Nephron progenitor cell (in vitro differentiated cells): ENCODE measurements around the gene NBR1.
"Not testable (repeated sequence)": the region's sequence is repeated elsewhere in the genome, so short reads cannot be mapped to it uniquely, and the experiment has no call there.

Experiments used
- DNase-seq: peaks from one replicate; pipeline ENCODE4 v3.0.0; 2021
- H3K27ac Mint-ChIP-seq: 2 replicates; pipeline ENCODE4 v1.8.0; 2021; ENCODE audit warnings: mild to moderate bottlenecking, moderate library complexity, mixed read lengths
- H3K27me3 Mint-ChIP-seq: 2 replicates; pipeline ENCODE4 v1.8.0; 2021; ENCODE audit warnings: mild to moderate bottlenecking, low read depth, mixed read lengths; ENCODE audit not compliant: poor library complexity
- H3K36me3 Mint-ChIP-seq: 2 replicates; pipeline ENCODE4 v1.8.0; 2021; ENCODE audit warnings: low read depth, mixed read lengths
- H3K4me1 Mint-ChIP-seq: 2 replicates; pipeline ENCODE4 v1.8.0; 2021; ENCODE audit warnings: mixed read lengths
- H3K4me3 Mint-ChIP-seq: 2 replicates; pipeline ENCODE4 v1.8.0; 2021; ENCODE audit warnings: mild to moderate bottlenecking, moderate library complexity, mixed read lengths
- H3K9me3 Mint-ChIP-seq: 2 replicates; pipeline ENCODE4 v1.8.0; 2021; ENCODE audit warnings: mild to moderate bottlenecking, moderate library complexity, mixed read lengths
- CTCF ChIP-seq: fragments of 200-600 bp; sonication (generic); IDR thresholded peaks from 2 replicates; pipeline ENCODE4 v1.5.0; 2021; ENCODE audit warnings: antibody characterized with exemption

The NBR1 gene

GRCh38 chr17:43200127-43200526, 29.1 kb downstream of the NBR1 start:
- DNase-seq = no peak
- no peaks in the 10 kb centered on the region for H3K9me3 Mint-ChIP-seq
- peaks cover 70% of the 10 kb centered on the region for H3K36me3 Mint-ChIP-seq
- no peak overlapping the region for H3K27ac Mint-ChIP-seq
- TF ChIP-seq CTCF = no peak
- no peak overlapping the region for H3K4me3 Mint-ChIP-seq
- peaks cover 4% of the 10 kb centered on the region for H3K4me1 Mint-ChIP-seq
- no peaks in the 10 kb centered on the region for H3K27me3 Mint-ChIP-seq

GRCh38 chr17:43203013-43203412, 32.0 kb downstream of the NBR1 start:
- H3K27ac Mint-ChIP-seq, H3K27me3 Mint-ChIP-seq, H3K4me3 Mint-ChIP-seq, H3K9me3 Mint-ChIP-seq, DNase-seq, H3K4me1 Mint-ChIP-seq: not testable (repeated sequence)
- peaks cover 72% of the 10 kb centered on the region for H3K36me3 Mint-ChIP-seq

- Mint-ChIP-seq H3K27ac (no peak overlapping the region), H3K36me3 (peaks cover 37% of the 10 kb centered on the region), H3K9me3 (no peaks in the 10 kb centered on the region), H3K4me1 (peaks cover 29% of the 10 kb centered on the region), H3K4me3 (peak overlapping the region; percentile 94), H3K27me3 (peaks cover 3% of the 10 kb centered on the region)
- TF ChIP-seq CTCF = no peak
- no peak for DNase-seq
Measured at GRCh38 chr17:43210576-43210975, 39.6 kb downstream of the NBR1 start.

GRCh38 chr17:43211123-43211479, 40.1 kb downstream of the NBR1 start:
- DNase-seq = no peak
- H3K36me3 Mint-ChIP-seq = peaks cover 37% of the 10 kb centered on the region
- H3K9me3 Mint-ChIP-seq = no peaks in the 10 kb centered on the region
- no peak for TF ChIP-seq CTCF
- H3K27me3 Mint-ChIP-seq = peaks cover 3% of the 10 kb centered on the region
- H3K4me1 Mint-ChIP-seq = peaks cover 29% of the 10 kb centered on the region
- H3K4me3 Mint-ChIP-seq = peak overlapping the region; percentile 94
- H3K27ac Mint-ChIP-seq = no peak overlapping the region

GRCh38 chr17:43211480-43212402, 40.7 kb downstream of the NBR1 start, which contains the start of gene TMEM106A:
TSS of gene TMEM106A (plus strand) at chr17:43211875. CDS start at chr17:43213042, 1,167 bp downstream.
- peak; percentile 68 for DNase-seq
- H3K27ac Mint-ChIP-seq = peak within 1 kb of the TSS; percentile 71
- peak within 1 kb of the TSS; percentile 94 for H3K4me3 Mint-ChIP-seq
- peaks cover 3% of the 10 kb centered on the region for H3K27me3 Mint-ChIP-seq
- peak; percentile 30 for TF ChIP-seq CTCF
- peaks cover 29% of the 10 kb centered on the region for H3K4me1 Mint-ChIP-seq
- peaks cover 33% of the 10 kb centered on the region for H3K36me3 Mint-ChIP-seq
- H3K9me3 Mint-ChIP-seq = no peaks in the 10 kb centered on the region

GRCh38 chr17:43212641-43213490, 41.9 kb downstream of the NBR1 start:
- H3K4me3 Mint-ChIP-seq = peak overlapping the region; percentile 94

More at GRCh38 chr17:43212641-43213490, 41.9 kb downstream of the NBR1 start:
- H3K4me1 Mint-ChIP-seq = peaks cover 29% of the 10 kb centered on the region
- no peak for DNase-seq
- H3K27me3 Mint-ChIP-seq = peaks cover 3% of the 10 kb centered on the region
- no peaks in the 10 kb centered on the region for H3K9me3 Mint-ChIP-seq
- no peak for TF ChIP-seq CTCF
- peaks cover 28% of the 10 kb centered on the region for H3K36me3 Mint-ChIP-seq
- no peak overlapping the region for H3K27ac Mint-ChIP-seq
